NB4 (cell line): Measurements from ENCODE around the gene RECQL5.

Experiments used
- DNase-seq: peaks from one replicate; pipeline ENCODE4 v3.0.0; 2010; ENCODE audit warnings: low read depth
- H3K4me3 ChIP-seq: one replicate; pipeline ENCODE4 v1.5.1; 2011; ENCODE audit warnings: mild to moderate bottlenecking, low read depth, low read length, moderate library complexity
- CTCF ChIP-seq: IDR thresholded peaks from one replicate; pipeline ENCODE4 v1.5.1; 2012; ENCODE audit warnings: low read depth, low read length
- MAX ChIP-seq: IDR thresholded peaks from 2 replicates; pipeline ENCODE4 v1.6.1; 2011; ENCODE audit warnings: low read depth, low read length
- MYC ChIP-seq: IDR thresholded peaks from 2 replicates; pipeline ENCODE4 v1.6.1; 2011; ENCODE audit warnings: low read depth, low read length
- POLR2A ChIP-seq: IDR thresholded peaks from 2 replicates; pipeline ENCODE4 v1.6.1; 2011; ENCODE audit warnings: mild to moderate bottlenecking; ENCODE audit not compliant: insufficient read length; ENCODE audit errors: extremely low read depth

The RECQL5 gene

GRCh38 chr17:75703591-75703990, 36.6 kb upstream of the RECQL5 start:
- TF ChIP-seq POLR2A (no peak), MYC (no peak), CTCF (no peak), MAX (no peak)
- DNase-seq = no peak
- no peak overlapping the region for H3K4me3 ChIP-seq

DNA sequence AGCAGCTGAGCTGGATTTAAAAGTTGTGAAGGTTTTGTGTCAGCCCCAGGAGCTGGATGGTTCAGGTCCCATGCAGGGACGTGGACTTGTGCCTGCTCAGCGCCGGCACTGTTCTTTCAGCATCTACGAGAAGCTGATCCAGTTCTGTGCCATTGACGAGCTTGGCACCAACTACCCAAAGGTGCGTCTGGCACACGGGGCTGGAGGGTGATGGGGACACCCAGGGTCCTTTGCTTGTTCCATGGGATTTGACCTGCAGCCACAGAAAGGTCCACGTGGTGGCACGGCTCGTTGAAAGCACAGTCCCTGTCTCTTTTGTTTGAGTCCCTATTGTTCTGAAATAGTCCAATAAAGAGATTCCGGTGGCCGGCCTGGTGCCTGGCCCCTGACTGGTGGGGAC, 36.2 kb upstream of the RECQL5 start:
- no peak for TF ChIP-seq MAX
- no peak for TF ChIP-seq CTCF
- TF ChIP-seq POLR2A = no peak
- TF ChIP-seq MYC = no peak
- no peak for DNase-seq
- H3K4me3 ChIP-seq = no peak overlapping the region

- TF ChIP-seq CTCF = no peak
- no peak for TF ChIP-seq MAX
- no peak for TF ChIP-seq MYC
- TF ChIP-seq POLR2A = no peak
These were observed 34.3 kb upstream of the RECQL5 start for GRCh38 chr17:75701288-75701687.

GRCh38 chr17:75698659-75699058, 31.7 kb upstream of the RECQL5 start:
- DNase-seq = no peak
- no peak for TF ChIP-seq CTCF
- no peak for TF ChIP-seq MYC
- no peak for TF ChIP-seq MAX
- TF ChIP-seq POLR2A = no peak
- no peak overlapping the region for H3K4me3 ChIP-seq

More at GRCh38 chr17:75701288-75701687, 34.3 kb upstream of the RECQL5 start:
- H3K4me3 ChIP-seq = no peak overlapping the region
- no peak for DNase-seq

DNA sequence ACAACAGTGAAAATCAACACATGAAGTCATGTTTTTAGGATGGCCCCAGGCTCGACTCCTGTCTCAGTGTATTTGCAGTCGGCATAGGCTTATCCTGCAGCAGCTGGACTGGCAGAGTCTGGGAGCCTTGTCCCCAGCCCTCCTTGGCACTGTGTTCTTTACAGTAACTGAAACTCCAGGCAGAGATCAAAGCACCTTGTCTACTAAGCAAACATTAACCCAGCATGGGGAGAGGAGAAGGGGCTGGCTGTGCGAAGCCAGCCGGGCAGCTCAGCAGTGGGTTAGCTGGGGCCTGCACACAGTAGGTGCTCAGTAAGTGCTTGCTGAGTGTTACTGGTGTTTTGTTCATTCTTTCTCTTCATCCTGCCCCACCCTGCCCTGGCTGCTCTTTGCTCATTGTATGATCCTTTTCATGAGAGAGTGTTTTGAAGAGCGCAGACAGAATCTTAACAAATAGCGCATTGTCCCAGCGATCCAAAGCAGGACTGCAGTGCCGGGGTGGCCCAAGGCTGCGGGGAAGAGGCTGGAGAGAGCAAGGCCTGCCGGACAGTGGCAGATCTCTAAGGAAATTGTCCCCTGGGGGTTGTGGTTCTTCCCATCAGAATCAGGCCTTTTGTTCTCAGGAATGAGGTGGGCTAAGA, 30.8 kb upstream of the RECQL5 start:
- no peak for DNase-seq
- TF ChIP-seq MAX (no peak), POLR2A (no peak), MYC (no peak), CTCF (no peak)
- H3K4me3 ChIP-seq = no peak overlapping the region
